Activated CD4-positive, CD25-positive, alpha-beta regulatory T cell treated with anti-CD3 and anti-CD28 coated beads, Interleukin-2, amount 50 U/mL, for 72 hours (primary cell): Measurements from ENCODE around the gene IFNAR1.
"Not testable (repeated sequence)": the region's sequence is repeated elsewhere in the genome, so short reads cannot be mapped to it uniquely, and the experiment has no call there.

Source experiments
- DNase-seq: peaks from one replicate; pipeline ENCODE4 v3.0.0; 2021

IFNAR1 gene

GRCh38 chr21:33378081-33378480, 53.3 kb downstream of the IFNAR1 start:
- no peak for DNase-seq

DNA sequence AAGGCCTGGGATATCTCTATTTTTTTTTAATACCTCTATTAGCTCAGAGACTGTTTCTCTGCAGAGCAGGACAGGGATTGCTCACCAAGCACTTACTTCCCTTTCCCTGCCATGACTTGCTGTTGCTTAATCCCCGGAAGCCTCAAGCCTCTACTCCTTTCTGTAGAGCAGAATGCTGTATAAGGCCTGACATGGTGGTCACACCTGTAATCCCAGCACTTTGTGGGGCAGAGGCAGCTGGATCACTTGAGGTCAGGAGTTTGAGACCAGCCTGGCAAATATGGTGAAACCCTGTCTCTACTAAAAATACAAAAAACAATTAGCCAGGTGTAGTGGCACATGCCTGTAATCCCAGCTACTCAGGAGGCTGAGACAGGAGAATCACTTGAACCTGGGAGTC, 55.2 kb downstream of the IFNAR1 start:
- DNase-seq = not testable (repeated sequence)

DNA sequence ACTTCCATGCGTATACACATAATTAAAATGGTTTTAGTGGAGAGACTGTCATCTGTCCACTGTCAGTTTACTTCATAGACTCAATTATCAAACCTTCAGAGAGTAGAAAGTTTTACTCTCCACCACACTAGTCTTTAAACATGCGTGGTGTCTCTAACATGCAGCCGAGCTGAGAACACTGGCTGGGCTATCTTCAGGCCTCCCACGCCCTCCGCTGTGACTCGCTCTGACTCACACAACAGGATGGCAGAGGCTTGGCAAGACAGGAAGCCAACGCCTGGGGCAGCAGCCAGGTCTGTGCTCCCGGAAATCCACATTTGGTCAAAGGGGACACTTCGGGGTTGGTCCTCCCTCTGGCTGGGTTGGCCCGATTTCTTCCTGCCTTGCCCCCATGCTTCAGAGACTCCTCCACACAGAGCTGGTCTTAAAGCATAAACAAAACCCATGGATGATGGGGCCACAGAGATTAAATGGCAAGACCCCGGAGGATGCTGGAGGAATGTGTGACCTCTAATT, 55.8 kb downstream of the IFNAR1 start:
- DNase-seq = peak; percentile 82

DNA sequence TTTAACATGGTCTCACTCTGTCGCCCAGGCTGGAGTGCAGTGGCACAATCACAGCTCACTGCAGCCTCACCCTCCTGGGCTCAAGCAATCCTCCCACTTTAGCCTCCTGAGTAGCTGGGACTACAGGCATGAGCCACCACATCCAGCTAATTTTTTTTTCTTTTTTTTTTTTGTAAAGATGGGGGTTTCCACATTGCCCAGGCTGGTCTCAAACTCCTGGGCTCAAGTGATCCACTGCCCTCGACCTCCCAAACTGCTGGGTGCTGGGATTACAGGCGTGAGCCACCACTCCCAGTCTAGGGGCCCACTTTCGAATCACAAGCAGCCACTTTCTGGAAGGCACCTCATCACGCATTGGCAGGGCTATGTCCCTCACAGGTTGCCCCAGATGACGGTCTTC, 56.6 kb downstream of the IFNAR1 start:
- DNase-seq = not testable (repeated sequence)

- peak; percentile 74 for DNase-seq
Observed at GRCh38 chr21:33383056-33383888, 58.5 kb downstream of the IFNAR1 start.

DNA sequence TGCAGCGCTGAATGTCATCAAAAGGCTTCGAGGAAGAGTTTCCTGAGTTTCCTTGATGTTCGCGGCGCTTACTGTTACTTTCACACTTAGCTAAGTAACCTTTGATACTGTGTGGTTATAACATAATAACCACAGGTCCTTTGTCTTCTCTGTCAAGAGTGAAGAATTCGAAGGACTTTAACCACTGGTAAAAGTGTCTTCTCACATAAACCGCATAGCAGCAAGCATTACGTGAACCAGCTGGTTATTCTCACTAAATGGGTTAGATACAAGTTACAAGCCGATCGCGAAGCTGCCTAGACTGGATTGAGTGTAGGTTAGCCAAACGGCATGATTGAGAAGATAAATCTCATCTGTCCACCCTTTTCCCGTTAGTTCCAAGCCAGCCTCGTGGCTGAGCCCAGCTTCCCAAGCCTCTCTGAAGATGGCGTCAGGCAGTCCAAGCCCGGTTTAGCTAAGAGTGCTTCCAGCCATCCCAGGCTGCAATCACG, 60.1 kb downstream of the IFNAR1 start:
- DNase-seq = no peak

- no peak for DNase-seq
Observed at GRCh38 chr21:33386222-33386784, 61.5 kb downstream of the IFNAR1 start.

DNA sequence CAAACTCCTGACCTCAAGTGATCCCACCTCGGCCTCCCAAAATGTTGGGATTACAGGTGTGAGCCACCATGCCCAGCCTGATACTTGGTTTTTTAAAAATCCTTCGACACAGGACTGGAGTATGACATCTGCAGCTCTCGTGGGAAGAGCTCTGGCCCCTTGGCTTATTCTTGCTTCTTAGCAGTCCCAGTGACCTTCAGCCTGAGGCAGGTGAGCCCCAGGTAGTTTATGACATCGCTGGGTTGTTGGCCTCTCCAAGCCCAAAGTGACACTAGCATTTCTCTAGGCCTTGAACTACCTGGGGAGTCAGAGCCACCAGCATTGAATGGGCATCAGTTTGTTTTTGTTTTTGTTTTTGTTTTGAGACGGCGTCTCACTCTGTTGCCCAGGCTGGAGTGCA, 62.5 kb downstream of the IFNAR1 start:
- DNase-seq = no peak

- DNase-seq = no peak
Observed at GRCh38 chr21:33388188-33388587, 63.4 kb downstream of the IFNAR1 start.

DNA sequence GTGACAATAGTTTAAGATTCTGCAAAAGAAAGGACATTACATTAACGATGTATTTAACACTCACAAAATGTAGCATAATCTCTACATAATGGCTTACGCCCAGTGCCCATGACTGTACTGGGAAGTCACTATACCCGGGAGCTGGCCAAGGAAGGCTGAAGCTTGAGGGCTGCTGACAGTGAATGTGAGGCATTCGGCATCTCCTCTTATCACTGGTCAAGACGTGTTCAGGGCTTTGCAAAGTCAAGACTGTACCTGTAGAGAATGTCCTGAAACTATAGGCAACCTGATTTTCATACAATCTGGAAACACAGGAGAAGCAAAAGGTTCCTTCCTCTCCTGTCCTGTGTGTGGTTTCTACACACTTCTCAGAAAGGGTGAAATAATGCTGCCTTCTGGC, 65.7 kb downstream of the IFNAR1 start:
- DNase-seq = no peak

DNA sequence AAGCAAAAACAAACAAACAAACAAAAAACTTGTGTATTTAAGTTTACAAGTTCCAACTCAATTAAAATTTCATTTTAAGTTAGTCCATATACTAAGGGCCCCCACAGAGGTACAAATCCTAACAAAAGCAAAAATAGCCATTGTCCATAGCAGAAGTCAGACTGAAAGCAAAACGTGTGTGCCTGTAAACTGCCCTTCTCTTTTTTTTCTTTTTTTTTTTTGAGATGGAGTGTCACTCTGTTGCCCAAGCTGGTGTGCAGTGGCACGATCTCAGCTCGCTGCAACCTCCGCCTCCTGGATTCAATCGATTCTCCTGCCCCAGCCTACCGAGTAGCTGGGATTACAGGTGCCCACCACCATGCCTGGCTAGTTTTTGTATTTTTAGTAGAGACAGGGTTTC, 66.9 kb downstream of the IFNAR1 start:
- DNase-seq = no peak

- DNase-seq = no peak
Observed at GRCh38 chr21:33392284-33392985, 67.7 kb downstream of the IFNAR1 start.

GRCh38 chr21:33393348-33393747, 68.6 kb downstream of the IFNAR1 start:
- DNase-seq = no peak

GRCh38 chr21:33394260-33394659, 69.5 kb downstream of the IFNAR1 start:
- no peak for DNase-seq

- no peak for DNase-seq
Observed at GRCh38 chr21:33395891-33396331, 71.1 kb downstream of the IFNAR1 start.

GRCh38 chr21:33396436-33396835, 71.7 kb downstream of the IFNAR1 start:
- no peak for DNase-seq

GRCh38 chr21:33396951-33397350, 72.2 kb downstream of the IFNAR1 start:
- DNase-seq = no peak

GRCh38 chr21:33397717-33398116, 72.9 kb downstream of the IFNAR1 start:
- no peak for DNase-seq

GRCh38 chr21:33398361-33398760, 73.6 kb downstream of the IFNAR1 start:
- no peak for DNase-seq

- no peak for DNase-seq
Observed at GRCh38 chr21:33401630-33401992, 76.8 kb downstream of the IFNAR1 start.

DNA sequence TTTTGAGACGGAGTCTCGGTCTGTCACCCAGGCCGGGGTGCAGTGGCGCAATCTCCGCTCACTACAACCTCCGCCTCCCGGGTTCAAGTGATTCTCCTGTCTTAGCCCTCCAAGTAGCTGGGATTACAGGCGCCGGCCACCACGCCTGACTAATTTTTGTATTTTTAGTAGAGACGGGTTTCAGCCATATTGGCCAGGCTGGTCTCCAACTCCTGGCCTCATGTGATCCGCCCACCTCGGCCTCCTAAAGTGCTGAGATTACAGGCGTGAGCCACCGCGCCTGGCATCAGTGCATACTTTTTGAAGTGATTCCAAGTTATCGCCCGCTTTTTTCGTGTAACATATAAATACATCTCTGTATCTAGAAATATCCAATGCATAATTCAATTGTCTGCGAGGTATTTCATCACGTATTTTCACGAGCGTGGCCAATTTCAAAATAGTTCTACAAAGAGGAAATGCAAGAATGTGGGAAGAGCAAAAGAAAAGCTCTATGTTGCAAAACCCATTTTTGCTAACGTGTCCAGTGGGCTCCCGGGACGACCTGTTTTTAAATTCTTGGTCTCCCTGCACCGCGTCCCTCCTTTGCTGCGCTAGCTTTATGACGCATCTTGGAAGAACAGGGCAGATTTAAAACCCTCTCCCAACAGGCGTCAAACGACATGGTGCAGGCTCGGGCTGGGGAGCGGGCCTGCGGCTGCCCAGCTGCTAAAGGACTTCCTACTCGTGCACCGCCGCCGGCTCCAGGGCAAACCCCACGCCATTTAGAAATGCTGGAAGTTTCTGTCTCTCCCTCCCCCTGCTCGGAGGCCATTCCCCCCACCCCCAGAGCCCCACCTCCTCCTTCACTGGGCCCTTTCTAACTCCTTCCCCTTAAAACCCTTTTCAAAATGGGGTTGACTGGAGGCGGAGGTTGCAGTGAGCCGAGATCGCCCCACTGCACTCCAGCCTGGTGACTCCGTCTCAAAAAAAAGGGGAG, 77.5 kb downstream of the IFNAR1 start:
- DNase-seq = no peak

DNA sequence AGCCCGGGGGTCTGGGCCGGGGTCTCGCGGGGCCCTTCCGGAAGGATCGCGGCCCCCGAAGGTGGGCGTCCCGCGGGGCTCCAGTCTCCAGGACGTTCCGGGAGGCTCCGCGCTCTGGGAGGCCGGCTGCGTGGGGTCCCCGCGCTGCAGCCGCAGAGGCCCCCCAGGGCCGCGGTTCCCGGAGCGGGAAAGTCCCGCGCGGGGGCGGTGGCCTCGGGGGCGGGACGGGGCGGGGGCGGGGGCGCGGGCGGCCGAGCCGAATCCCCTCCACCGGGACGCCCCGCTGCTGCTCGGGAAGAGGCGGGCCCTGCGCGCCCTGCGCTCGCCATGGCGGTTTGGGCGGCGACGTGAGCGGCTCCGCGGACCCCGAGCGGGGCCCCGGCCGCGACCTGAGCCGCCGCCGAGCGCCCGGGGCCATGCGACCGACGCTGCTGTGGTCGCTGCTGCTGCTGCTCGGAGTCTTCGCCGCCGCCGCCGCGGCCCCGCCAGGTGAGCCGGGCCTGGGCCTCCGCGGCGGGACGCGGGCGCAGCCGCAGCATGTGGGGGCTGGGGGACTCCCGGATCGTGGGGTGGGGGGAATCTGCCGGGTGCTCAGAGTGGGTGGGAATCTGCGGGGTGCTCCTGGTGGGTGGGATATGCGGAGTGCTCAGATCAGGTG, 78.5 kb downstream of the IFNAR1 start, which contains the start of gene IFNGR2:
Gene IFNGR2, plus strand, starts transcription at position 286 of the 658 bp plus-strand sequence. Its CDS starts 131 bp downstream, at position 417.
- peak; percentile 52 for DNase-seq
